Inflammatory macrophage treated with lipopolysaccharide for 1 hour (primary cell): ENCODE results near the gene GPC5.
"Not testable (repeated sequence)": the region's sequence is repeated elsewhere in the genome, so short reads cannot be mapped to it uniquely, and the experiment has no call there.

Experiments
- DNase-seq, 2 donors: peaks; one replicate each; pipeline ENCODE4 v3.0.0-alpha.2; 2020 to 2022

The GPC5 gene

GRCh38 chr13:92221916-92222315 is 823.5 kb downstream of the GPC5 start:
- DNase-seq, result no peak

DNA sequence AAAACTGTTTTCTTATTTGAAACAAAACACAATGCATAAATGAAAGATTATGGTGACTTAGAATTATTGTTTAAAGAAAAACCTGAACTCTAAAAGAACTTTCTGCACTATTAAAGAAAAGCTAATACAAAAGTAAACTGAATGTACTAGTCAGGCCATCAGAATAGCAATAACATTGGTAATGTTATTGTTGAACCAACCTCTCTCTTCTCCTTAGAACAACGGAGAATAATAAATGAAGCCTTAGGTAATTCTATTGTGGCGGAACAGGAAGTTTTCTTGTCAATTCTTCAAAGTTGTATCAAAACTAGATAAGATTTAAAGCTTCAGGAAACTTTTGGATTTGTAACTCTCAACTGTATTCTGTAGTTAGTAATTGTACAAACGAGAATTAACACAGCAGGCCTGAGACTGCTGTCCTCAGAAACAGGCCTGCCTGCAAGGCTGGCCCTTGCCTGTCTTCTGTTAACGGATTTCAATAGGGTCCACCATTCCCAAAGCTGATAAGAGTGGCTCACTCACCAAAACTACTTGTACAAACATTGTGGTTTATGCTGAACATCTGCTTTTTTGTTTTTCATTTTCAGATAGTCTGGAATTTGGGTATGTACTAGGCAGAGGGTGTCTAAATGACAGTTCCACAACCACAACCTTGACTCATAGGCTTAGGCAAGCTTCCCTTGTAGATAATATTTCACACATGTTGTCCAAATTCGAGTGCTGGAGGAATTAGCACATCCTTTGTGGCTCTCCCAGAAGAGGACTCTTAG is 825.8 kb downstream of the GPC5 start:
- DNase-seq, result no peak

- DNase-seq, result no peak
Observed at GRCh38 chr13:92224825-92225224, 826.4 kb downstream of the GPC5 start.

DNA sequence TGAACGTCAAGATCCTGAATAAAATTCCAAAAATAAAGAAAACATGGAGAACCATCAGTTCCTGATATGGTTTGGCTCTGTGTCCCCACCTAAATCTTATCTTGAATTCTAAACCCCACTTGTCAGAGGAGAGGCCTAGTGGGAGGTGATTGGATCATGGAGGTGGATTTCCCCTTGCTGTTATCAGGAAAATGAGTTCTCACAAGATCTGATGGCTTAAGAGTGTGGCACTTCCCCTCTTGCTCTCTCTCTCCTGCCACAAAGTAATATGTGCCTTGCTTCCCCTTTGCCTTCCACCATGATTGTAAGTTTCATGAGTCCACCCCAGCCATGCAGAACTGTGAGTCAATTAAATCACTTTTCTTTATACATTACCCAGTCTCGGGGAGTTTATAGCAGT is 827.4 kb downstream of the GPC5 start:
- DNase-seq, result peak in 1 of 2 donors; percentile 6

GRCh38 chr13:92232871-92233270 is 834.5 kb downstream of the GPC5 start:
- DNase-seq, result no peak

GRCh38 chr13:92251671-92252210 is 853.3 kb downstream of the GPC5 start:
- no peak for DNase-seq

GRCh38 chr13:92255526-92255925 is 857.1 kb downstream of the GPC5 start:
- DNase-seq, result no peak

DNA sequence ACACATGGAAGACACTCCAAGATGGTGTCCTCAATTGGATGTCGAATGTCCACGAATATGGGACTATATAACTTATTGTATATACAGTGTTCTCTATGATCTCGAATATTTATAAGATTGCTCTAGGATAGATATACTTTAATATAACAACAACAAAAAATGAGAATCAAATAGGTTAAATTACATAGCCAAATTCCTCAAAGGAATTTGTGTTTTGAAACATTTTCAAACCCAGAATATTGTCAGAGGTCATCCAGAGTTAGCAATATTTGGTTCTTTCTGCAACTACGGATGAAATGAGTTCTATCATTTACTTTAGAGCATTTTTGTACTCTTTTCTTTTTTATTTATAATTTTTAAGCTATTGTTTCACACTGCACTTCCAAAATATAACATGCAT is 857.8 kb downstream of the GPC5 start:
- no peak for DNase-seq

DNA sequence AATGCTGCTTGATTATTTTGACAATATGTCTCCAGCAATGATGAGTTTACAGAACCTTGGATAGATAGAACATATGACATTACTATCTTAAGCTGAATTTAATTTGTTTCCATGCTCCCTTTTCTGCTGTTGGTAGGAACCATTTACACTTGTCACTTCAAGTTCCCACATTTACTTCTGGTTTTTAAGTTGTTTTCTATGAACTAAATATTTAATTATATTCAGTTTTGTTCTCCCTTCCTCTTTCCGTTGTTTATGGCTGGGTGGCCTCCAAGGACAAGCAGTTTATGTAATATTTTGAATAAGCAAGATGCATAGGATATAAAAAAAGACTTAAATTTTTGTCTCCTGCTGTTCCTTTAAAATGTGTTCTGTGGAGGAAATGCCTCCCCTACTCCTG is 860.6 kb downstream of the GPC5 start:
- DNase-seq, result no peak

- no peak for DNase-seq
Observed at GRCh38 chr13:92259523-92259922, 861.1 kb downstream of the GPC5 start.

DNA sequence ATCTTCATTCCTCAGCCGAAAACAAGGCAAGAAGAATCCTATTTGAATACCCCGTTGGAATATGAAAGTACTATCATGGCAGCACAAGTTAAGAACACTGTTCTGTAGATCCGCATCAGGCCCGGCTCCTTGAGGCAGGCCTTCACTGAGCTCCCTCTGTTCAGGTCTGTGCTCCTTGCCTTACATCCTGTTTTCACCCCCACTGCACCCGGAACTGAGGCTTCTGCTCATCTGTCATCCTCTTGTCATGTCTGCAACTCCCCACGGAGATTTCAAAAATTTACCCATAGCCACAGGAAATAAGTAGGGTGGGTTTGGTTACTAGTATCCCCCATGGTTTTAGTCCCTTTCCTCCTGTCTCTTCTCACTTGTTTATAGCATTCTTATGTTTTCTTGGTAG is 861.9 kb downstream of the GPC5 start:
- no peak for DNase-seq

DNA sequence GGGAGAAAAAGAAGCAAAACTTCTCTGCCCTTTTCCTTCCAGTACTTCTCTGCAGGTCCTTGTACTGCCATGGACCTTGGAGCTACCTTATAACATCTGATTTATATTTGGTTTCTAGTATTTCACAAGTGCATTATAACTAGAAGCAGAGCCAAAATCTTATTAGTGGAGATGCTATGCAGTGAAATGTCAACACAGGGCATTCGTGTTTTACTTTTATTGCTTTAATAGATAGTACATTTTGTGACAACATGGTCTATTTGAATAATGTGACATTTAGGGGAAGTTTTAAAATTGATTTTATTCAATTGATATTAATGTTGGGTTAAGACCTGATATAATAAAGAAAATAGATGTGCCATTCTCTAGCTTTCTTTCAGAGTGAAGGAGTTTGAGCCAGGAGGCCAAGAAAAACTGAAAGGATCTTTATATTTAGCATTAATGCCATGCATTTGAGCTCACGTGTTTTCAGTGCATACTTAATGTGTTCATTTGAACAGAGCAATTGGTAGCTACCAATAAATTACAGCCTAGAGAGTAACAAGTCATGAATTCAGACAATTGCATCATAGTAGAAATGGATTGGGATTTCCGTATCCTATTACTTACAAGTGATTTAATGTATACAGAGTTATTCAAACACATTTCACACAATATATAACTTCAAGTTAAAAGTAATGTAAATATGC is 863.8 kb downstream of the GPC5 start:
- no peak for DNase-seq

- DNase-seq, result no peak
Observed at GRCh38 chr13:92265408-92265807, 867.0 kb downstream of the GPC5 start.

DNA sequence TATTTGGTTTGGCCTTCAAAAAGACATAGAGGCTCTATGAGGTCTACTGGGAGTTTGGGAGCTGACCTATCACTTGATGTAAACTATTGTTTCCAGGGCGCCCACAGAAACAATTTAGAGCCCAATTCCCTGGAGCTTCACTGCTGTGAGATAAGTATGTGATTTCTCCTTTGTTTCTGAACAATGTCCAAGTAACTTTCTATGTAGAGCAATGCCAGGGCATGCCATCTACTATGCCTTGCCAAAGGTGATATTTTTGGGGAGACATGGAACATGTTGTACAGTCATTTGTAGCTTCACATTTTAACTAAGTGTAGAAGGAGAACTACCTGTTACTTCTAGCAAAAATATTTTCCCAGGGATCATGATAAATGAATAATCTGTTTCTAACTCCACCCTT is 872.6 kb downstream of the GPC5 start:
- no peak for DNase-seq

DNA sequence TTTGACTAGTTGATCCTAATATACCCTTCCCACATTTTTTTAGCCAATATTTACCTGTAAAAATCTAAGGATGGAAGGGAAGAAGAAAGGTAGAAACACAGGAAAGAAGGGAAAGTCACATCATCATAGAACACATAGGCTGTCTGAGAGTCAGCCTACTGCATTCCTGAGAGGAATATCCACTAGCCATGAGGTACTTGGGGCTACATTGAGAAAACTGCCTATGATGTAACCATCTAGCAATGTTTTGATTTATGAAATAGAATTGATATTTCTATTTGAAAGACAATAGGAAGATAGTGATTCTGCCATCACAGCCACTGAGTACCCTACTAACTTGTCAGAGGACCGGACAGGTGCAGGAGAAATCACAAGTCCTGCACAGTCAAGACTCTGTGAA is 873.8 kb downstream of the GPC5 start:
- no peak for DNase-seq

GRCh38 chr13:92280986-92281385 is 882.6 kb downstream of the GPC5 start:
- DNase-seq, result not testable (repeated sequence)

DNA sequence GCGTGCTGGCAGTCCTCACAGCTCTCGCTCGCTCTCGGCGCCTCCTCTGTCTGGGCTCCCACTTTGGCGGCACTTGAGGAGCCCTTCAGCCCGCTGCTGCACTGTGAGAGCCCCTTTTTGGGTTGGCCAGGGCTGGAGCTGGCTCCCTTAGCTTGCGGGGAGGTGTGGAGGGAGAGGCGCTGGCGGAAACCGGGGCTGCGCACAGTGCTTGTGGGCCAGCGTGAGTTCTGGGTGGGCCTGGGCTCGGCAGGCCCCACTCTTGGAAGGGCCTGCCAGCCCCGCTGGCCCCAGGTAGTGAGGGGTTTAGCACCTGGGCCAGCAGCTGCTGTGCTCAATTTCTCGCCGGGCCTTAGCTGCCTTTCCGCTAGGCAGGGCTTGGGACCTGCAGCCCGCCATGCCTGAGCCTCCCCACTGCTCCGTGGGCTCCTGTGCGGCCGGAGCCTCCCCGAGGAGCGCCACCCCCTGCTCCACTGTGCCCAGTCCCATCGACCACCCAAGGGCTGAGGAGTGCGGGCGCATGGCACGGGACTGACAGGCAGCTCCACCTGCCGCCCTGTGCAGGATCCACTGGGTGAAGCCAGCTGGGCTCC is 892.4 kb downstream of the GPC5 start:
- DNase-seq, result not testable (repeated sequence)

DNA sequence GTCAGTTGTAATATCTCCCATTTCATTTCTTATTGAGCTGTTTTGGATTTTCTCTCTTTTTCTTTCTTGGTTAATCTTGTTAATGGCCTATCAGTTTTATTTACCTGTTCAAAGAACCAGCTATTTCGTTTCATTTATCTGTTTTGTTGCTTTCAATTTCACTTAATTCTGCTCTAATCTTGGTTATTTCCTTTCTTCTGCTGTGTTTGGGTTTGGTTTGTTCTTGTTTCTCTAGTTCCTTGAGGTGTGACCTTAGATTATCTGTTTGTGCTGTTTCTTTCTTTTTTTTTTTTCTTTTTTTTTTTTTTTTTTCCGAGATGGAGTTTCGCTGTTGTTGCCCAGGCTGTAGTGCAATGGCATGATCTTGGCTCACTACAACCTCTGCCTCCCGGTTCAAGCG is 896.1 kb downstream of the GPC5 start:
- DNase-seq, result not testable (repeated sequence)

- not testable (repeated sequence) for DNase-seq
Observed at GRCh38 chr13:92296154-92296671, 897.8 kb downstream of the GPC5 start.

- DNase-seq, result no peak
Observed at GRCh38 chr13:92297971-92298942, 899.8 kb downstream of the GPC5 start.

DNA sequence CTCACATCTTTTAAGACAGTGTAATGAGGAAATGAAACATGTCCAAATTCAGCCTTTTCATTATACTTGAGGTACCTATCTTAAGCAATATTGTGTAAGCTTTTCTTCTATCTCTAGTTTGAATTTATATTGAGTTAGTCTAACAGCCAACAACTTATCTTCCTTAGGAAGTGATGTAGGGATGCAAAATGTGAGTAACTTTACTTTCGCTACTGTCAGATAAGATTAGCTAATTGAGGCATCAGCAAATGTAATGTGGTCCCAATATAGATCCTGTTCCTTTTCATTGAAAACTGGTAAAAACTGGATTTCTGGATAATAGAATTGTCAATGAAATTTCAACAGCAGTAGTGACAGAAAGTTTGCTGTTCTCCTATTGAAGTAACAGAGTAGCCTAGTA is 902.2 kb downstream of the GPC5 start:
- DNase-seq, result no peak

- no peak for DNase-seq
Observed at GRCh38 chr13:92303428-92303827, 905.0 kb downstream of the GPC5 start.
